Mesodermal cell (in vitro differentiated cells): ENCODE results near the gene PARP15.
"Not testable (repeated sequence)": the region's sequence is repeated elsewhere in the genome, so short reads cannot be mapped to it uniquely, and the experiment has no call there.

Experiments used
- H3K27ac ChIP-seq: 2 replicates; pipeline ENCODE4 v1.7.0; 2013; ENCODE audit warnings: mild to moderate bottlenecking, low read depth, low read length, moderate library complexity; ENCODE audit not compliant: severe bottlenecking
- H3K36me3 ChIP-seq: 2 replicates; pipeline ENCODE4 v1.7.1; 2013; ENCODE audit warnings: mild to moderate bottlenecking, low read length, moderate library complexity; ENCODE audit not compliant: control insufficient read depth, insufficient read depth
- H3K4me1 ChIP-seq: one replicate; pipeline ENCODE4 v1.7.1; 2013; ENCODE audit warnings: mild to moderate bottlenecking, low read length; ENCODE audit not compliant: insufficient read depth, control insufficient read depth, poor library complexity, severe bottlenecking
- H3K4me3 ChIP-seq: 2 replicates; pipeline ENCODE4 v1.7.0; 2013; ENCODE audit warnings: low read length, control low read depth, mild to moderate bottlenecking; ENCODE audit not compliant: insufficient read depth, poor library complexity, severe bottlenecking; ENCODE audit errors: extremely low read depth
- H3K9me3 ChIP-seq: 2 replicates; pipeline ENCODE4 v1.7.1; 2013; ENCODE audit warnings: mild to moderate bottlenecking, low read length, moderate library complexity; ENCODE audit not compliant: control insufficient read depth
- WGBS, 2 experiments: methylation state at CpG; one replicate each; pipeline ENCODE4 v1.1.5; 2013; ENCODE audit warnings: missing lambda C conversion rate in 2 of 2; ENCODE audit not compliant: insufficient coverage in 2 of 2; 5-methylcytosine and 5-hydroxymethylcytosine counted together

Gene PARP15

GRCh38 chr3:122555275-122556071 lies 22.0 kb upstream of the PARP15 start:
- Histone ChIP-seq H3K4me3 (no peak overlapping the region), H3K27ac (peak overlapping the region; percentile 33), H3K36me3 (no peaks in the 10 kb centered on the region), H3K4me1 (peaks cover 6% of the 10 kb centered on the region), H3K9me3 (no peaks in the 10 kb centered on the region)
- 79 to 82% methylated on average over 5 to 6 of the region's 6 CpGs for WGBS, 2 experiments

DNA sequence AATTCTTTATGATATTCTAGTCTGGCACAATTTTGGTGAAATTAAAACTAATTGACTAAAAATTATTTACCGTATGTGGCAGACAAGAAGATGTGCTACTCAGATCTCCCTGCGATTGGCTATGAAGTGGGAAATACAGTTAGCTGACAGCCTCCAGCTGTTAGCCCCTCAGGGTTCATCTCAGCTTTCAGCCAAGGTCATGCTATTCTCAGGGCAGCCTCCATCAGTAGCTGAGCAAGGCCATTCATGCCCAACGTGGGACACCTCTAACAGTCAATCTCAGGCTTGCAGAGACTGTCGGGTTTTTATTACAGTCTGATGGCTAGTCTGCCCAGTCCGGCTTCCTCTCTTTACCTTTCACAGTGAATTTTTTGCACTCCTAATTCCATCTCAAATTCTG lies 20.1 kb upstream of the PARP15 start:
- Histone ChIP-seq H3K4me3 (no peak overlapping the region), H3K9me3 (no peaks in the 10 kb centered on the region), H3K36me3 (no peaks in the 10 kb centered on the region), H3K27ac (no peak overlapping the region), H3K4me1 (peaks cover 6% of the 10 kb centered on the region)
- 90 to 93% methylated on average over 3 to 5 of the region's 5 CpGs for WGBS, 2 experiments

- Histone ChIP-seq H3K9me3 (no peaks in the 10 kb centered on the region), H3K27ac (no peak overlapping the region), H3K4me3 (no peak overlapping the region), H3K4me1 (peaks cover 6% of the 10 kb centered on the region), H3K36me3 (no peaks in the 10 kb centered on the region)
- WGBS, 2 experiments = 94 to 95% methylated on average over 3 to 6 of the region's 6 CpGs
These were observed 18.8 kb upstream of the PARP15 start for GRCh38 chr3:122558605-122559004.

DNA sequence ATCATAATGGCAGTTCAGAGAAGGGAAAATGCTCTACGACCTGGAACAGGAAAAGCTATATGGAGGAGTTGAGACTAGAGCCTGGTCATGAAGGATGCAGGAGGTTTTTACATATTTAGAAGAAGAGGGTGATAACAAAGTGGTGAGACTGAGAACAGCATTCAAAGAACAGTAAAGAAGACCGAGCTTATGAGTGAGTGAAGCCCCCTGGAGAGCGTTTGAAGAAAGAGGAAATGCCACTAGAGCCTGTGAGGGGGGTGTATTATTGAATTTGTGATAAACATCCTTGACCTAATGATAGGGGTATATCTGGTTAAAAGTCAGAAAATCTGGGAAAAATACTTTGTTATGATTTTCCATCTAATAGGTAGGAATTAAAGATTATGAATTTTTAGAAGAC lies 17.5 kb upstream of the PARP15 start:
- H3K4me3 ChIP-seq = no peak overlapping the region
- no peaks in the 10 kb centered on the region for H3K36me3 ChIP-seq
- WGBS, 2 experiments = 44 to 52% methylated on average over 3 of the region's 3 CpGs
- no peaks in the 10 kb centered on the region for H3K9me3 ChIP-seq
- H3K27ac ChIP-seq = no peak overlapping the region
- peaks cover 6% of the 10 kb centered on the region for H3K4me1 ChIP-seq

- Histone ChIP-seq H3K9me3 (no peaks in the 10 kb centered on the region), H3K27ac (no peak overlapping the region), H3K36me3 (no peaks in the 10 kb centered on the region), H3K4me3 (no peak overlapping the region), H3K4me1 (peaks cover 3% of the 10 kb centered on the region)
- 67% methylated on average over 1 of the region's 1 CpG; no CpG with 5 or more reads in 1 of the 2 experiments for WGBS, 2 experiments
These were observed 16.8 kb upstream of the PARP15 start for GRCh38 chr3:122560680-122561079.

GRCh38 chr3:122562923-122563716 lies 14.3 kb upstream of the PARP15 start:
- no peak overlapping the region for H3K4me3 ChIP-seq
- peaks cover 3% of the 10 kb centered on the region for H3K4me1 ChIP-seq
- no peak overlapping the region for H3K27ac ChIP-seq
- H3K36me3 ChIP-seq = no peaks in the 10 kb centered on the region
- no peaks in the 10 kb centered on the region for H3K9me3 ChIP-seq
- WGBS, 2 experiments = 90 to 97% methylated on average over 3 of the region's 5 CpGs

- peak overlapping the region; percentile 46 for H3K4me3 ChIP-seq
- peaks cover 5% of the 10 kb centered on the region for H3K4me1 ChIP-seq
- 82 to 96% methylated on average over 2 to 3 of the region's 5 CpGs for WGBS, 2 experiments
- H3K36me3 ChIP-seq = no peaks in the 10 kb centered on the region
- H3K9me3 ChIP-seq = no peaks in the 10 kb centered on the region
- H3K27ac ChIP-seq = no peak overlapping the region
These were observed 13.8 kb upstream of the PARP15 start for GRCh38 chr3:122563717-122564025.

GRCh38 chr3:122564155-122564912 lies 13.1 kb upstream of the PARP15 start, which contains the start of the genes DTX3L and PARP9:
TSS of gene DTX3L (plus strand) at chr3:122564338. CDS start at chr3:122564427, 89 bp downstream.
TSS of gene PARP9 (minus strand) at chr3:122564300. CDS start at chr3:122559620, 4,680 bp downstream.
- peak within 1 kb of the TSS; percentile 46 for H3K4me3 ChIP-seq
- no peaks in the 10 kb centered on the region for H3K9me3 ChIP-seq
- peaks cover 6% of the 10 kb centered on the region for H3K4me1 ChIP-seq
- H3K27ac ChIP-seq = no peak within 1 kb of the TSS
- no peaks in the 10 kb centered on the region for H3K36me3 ChIP-seq
- WGBS, 2 experiments = 3% methylated on average over 33 to 38 of the region's 56 CpGs

DNA sequence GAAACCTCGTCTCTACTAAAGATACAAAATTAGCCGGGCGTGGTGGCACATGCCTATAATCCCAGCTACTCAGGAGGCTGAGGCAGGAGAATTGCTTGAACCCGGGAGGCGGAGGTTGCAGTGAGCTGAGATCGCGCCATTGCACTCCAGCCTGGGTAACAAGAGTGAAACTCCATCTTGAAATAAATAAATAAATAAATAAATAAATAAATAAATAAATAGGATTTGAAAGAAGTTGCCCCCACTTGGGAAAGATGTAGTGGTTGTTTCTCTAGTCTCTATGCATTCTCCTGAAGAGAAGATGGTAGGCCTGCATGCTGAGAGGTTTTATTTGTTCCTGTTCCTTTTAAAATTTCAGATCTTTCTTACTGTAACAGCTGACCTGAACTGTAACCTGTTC lies 9.3 kb upstream of the PARP15 start:
- not testable (repeated sequence) for H3K9me3 ChIP-seq, H3K4me3 ChIP-seq, H3K36me3 ChIP-seq, H3K27ac ChIP-seq, H3K4me1 ChIP-seq
- no CpG with 5 or more reads among the region's 7 CpGs for WGBS, 2 experiments

GRCh38 chr3:122568755-122569154 lies 8.7 kb upstream of the PARP15 start:
- WGBS, 2 experiments = 43 to 83% methylated on average over 2 of the region's 3 CpGs
- Histone ChIP-seq H3K4me1 (peaks cover 8% of the 10 kb centered on the region), H3K36me3 (no peaks in the 10 kb centered on the region), H3K4me3 (no peak overlapping the region), H3K27ac (no peak overlapping the region), H3K9me3 (no peaks in the 10 kb centered on the region)
